ENCODE data around the gene HEATR5A. TPM values are rescaled to one million over a fixed set of nuclear protein-coding genes. Genes with fewer than 3 reads are reported as not detected.

The HEATR5A gene
- polyA plus RNA-seq, 2 of the 4 experiments (the other 2 are of a cell fraction) = 29.5 to 49.5 TPM

GRCh38 chr14:31297112-31297511 lies 123.2 kb downstream of the HEATR5A start:
- DNase-seq (ENCODE audit: low read depth in 1 of 2, low spot score in 1 of 2) = no peak
- no peak for ATAC-seq
- no peak for FAIRE-seq
- Histone ChIP-seq H3K4me2 (no peak overlapping the region), H3K4me3 (no peak overlapping the region), H3K27ac (no peak overlapping the region), H3K4me1 (no peaks in the 10 kb centered on the region), H3K9me3 (no peaks in the 10 kb centered on the region)
- WGBS (ENCODE audit: missing lambda C conversion rate) = 86% methylated on average over 6 of the region's 6 CpGs
- CTCF ChIA-PET = interaction anchor here (0.6 to 1.9 kb wide), 4 partner anchors 12 to 89 kb away, joined by 3 to 5 read pairs (median 3); no protein-coding TSS in a partner anchor
- POLR2A ChIA-PET = interaction anchor here (0.6 to 1.6 kb wide), 2 partner anchors 89 to 123 kb away, joined by 3 to 7 read pairs; partner anchors contain the start of genes HEATR5A and HECTD1
- TF ChIP-seq ZFP36 (IDR thresholded peaks at IDR 0.05; ENCODE audit: borderline replicate concordance, partially characterized antibody) = no peak
- TF ChIP-seq FOSL2 (IDR thresholded peaks at IDR 0.05) = no peak
- TF ChIP-seq FOSL2 (CRISPR knock-in tag; IDR thresholded peaks at IDR 0.05) = no peak
- no peak for TF ChIP-seq RNF2 (IDR thresholded peaks at IDR 0.05; ENCODE audit: borderline replicate concordance, low read depth)

DNA sequence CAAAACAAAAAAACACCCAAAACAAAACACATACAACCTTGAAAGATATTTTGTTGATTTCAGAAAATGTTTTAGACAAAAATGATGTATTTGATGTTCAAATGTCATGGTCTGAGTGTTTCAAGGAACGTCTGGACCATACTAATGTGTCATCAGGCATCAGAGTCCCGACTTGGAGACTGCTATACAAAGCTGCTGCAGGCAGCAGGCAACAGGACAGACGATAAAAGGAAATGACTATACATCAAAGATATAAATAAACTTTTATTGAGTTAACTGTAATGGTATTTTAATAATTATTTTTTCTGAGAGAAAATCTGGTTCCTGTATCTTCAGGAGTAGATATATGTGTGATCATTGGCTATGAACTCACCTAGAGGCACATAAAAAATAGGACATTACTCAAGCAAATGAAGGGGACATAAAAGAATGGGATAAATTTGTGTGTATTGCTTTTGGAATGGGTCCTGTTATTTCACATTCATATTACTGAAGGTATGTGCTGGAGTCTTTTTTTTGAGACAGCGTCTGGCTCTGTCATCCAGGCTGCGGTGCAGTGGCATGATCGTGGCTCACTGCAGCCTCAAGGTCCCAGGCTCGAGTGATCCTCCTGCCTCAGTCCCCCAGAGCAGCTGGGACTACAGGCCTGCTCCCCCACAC lies 125.5 kb downstream of the HEATR5A start:
- FAIRE-seq = no peak
- WGBS (ENCODE audit: missing lambda C conversion rate) = 74% methylated on average over 7 of the region's 7 CpGs
- Histone ChIP-seq H3K4me2 (no peak overlapping the region), H3K4me1 (no peaks in the 10 kb centered on the region), H3K4me3 (no peak overlapping the region), H3K9me3 (no peaks in the 10 kb centered on the region), H3K27ac (no peak overlapping the region)
- ChIA-PET CTCF (no interaction called here), POLR2A (no interaction called here)
- no peak for DNase-seq (ENCODE audit: low read depth in 1 of 2, low spot score in 1 of 2)
- TF ChIP-seq EP300 (IDR thresholded peaks at IDR 0.05) (no peak), POLR2A (IDR thresholded peaks at IDR 0.05; ENCODE audit: low read length) (no peak), FOXS1 (CRISPR knock-in tag; IDR thresholded peaks at IDR 0.05) (no peak), TFCP2L1 (CRISPR knock-in tag; IDR thresholded peaks at IDR 0.05) (no peak)
- TF ChIP-seq, protein P1, sequence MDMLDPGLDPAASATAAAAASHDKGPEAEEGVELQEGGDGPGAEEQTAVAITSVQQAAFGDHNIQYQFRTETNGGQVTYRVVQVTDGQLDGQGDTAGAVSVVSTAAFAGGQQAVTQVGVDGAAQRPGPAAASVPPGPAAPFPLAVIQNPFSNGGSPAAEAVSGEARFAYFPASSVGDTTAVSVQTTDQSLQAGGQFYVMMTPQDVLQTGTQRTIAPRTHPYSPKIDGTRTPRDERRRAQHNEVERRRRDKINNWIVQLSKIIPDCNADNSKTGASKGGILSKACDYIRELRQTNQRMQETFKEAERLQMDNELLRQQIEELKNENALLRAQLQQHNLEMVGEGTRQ (IDR thresholded peaks at IDR 0.05) = no peak
- TF ChIP-seq, protein P2, sequence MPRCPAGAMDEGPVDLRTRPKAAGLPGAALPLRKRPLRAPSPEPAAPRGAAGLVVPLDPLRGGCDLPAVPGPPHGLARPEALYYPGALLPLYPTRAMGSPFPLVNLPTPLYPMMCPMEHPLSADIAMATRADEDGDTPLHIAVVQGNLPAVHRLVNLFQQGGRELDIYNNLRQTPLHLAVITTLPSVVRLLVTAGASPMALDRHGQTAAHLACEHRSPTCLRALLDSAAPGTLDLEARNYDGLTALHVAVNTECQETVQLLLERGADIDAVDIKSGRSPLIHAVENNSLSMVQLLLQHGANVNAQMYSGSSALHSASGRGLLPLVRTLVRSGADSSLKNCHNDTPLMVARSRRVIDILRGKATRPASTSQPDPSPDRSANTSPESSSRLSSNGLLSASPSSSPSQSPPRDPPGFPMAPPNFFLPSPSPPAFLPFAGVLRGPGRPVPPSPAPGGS (IDR thresholded peaks at IDR 0.05) = no peak
- no peak for ATAC-seq

GRCh38 chr14:31292937-31293616 lies 127.3 kb downstream of the HEATR5A start:
- no peak for TF ChIP-seq CEBPB (IDR thresholded peaks at IDR 0.05)
- TF ChIP-seq HOXB13 (CRISPR knock-in tag; IDR thresholded peaks at IDR 0.05; ENCODE audit: low read depth) = no peak
- TF ChIP-seq, protein P3, sequence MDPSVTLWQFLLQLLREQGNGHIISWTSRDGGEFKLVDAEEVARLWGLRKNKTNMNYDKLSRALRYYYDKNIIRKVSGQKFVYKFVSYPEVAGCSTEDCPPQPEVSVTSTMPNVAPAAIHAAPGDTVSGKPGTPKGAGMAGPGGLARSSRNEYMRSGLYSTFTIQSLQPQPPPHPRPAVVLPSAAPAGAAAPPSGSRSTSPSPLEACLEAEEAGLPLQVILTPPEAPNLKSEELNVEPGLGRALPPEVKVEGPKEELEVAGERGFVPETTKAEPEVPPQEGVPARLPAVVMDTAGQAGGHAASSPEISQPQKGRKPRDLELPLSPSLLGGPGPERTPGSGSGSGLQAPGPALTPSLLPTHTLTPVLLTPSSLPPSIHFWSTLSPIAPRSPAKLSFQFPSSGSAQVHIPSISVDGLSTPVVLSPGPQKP (IDR thresholded peaks at IDR 0.05; ENCODE audit: low read depth, low read length) = no peak
- no peak for TF ChIP-seq RCOR1 (IDR thresholded peaks at IDR 0.05; ENCODE audit: low read depth, low read length)
- no peak for TF ChIP-seq RFX5 (IDR thresholded peaks at IDR 0.05)
- TF ChIP-seq, protein P1 (IDR thresholded peaks at IDR 0.05) = no peak
- Histone ChIP-seq H3K27ac (no peak overlapping the region), H3K9me3 (no peaks in the 10 kb centered on the region), H3K4me1 (no peaks in the 10 kb centered on the region), H3K4me2 (no peak overlapping the region), H3K4me3 (no peak overlapping the region)
- no peak for FAIRE-seq
- POLR2A ChIA-PET = no interaction called here
- CTCF ChIA-PET = interaction anchor here (0.6 kb wide), 1 partner anchor 13 kb away, joined by 5 read pairs; no protein-coding TSS in a partner anchor
- WGBS (ENCODE audit: missing lambda C conversion rate) = 90% methylated on average over 3 of the region's 3 CpGs
- no peak for ATAC-seq
- no peak for DNase-seq (ENCODE audit: low read depth in 1 of 2, low spot score in 1 of 2)
